Measurements from ENCODE around the gene LCLAT1. TPM values are rescaled to one million over a fixed set of nuclear protein-coding genes. Genes with fewer than 3 reads are reported as not detected.
A peak's percentile ranks its signal among the peaks of the same experiment; 100 is the strongest.

The LCLAT1 gene
- polyA plus RNA-seq, 1 donor (not counting 4 experiments of a cell fraction or from before 2014, with no cell fraction given), result 17.1 TPM

DNA sequence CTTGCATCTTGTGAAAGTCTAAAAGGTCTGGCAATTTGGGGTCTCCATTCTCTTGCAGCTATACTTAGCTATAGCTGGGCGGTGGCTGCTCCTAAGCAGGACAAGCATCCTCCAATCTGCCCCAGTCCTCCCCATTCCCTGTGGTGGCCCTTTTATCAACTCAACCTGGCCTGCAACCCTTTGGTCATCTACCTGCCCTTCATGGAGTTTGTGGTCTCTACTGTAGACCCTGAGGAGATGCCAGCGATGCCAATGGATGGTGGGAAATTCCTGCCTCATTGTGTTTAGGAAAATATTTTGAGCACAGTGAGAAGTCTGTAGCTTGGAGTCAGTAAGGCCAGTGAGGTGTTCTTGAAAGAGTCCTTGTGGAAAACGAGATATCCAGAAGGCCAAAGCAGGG lies 216.8 kb downstream of the LCLAT1 start:
- Histone ChIP-seq H3K4me3 (ENCODE audit: control insufficient read depth in 2 of 3, extremely low read depth in 1 of 3, insufficient read depth in 2 of 3, low read depth in 1 of 3, low read length in 3 of 3) (no peak overlapping the region), H3K27me3 (ENCODE audit: control insufficient read depth, extremely low read depth, insufficient read depth, low read length) (no peaks in the 10 kb centered on the region), H3K27ac (ENCODE audit: control insufficient read depth, insufficient read depth, low read length) (peak overlapping the region; percentile 94), H3K4me2 (ENCODE audit: control insufficient read depth, extremely low read depth, insufficient read depth, low read depth, low read length) (no peak overlapping the region), H3K9me3 (ENCODE audit: control insufficient read depth, low read depth, low read length) (no peaks in the 10 kb centered on the region), H4K20me1 (ENCODE audit: control insufficient read depth, extremely low read depth, insufficient read depth, low read length) (no peaks in the 10 kb centered on the region), H3K9me1 (ENCODE audit: control insufficient read depth, extremely low read depth, insufficient read depth, low read length) (no peaks in the 10 kb centered on the region), H3K9ac (ENCODE audit: control insufficient read depth, extremely low read depth, insufficient read depth, low read length) (no peak overlapping the region), H2AFZ (ENCODE audit: control insufficient read depth, low read length) (no peak overlapping the region), H3K36me3 (ENCODE audit: control insufficient read depth in 2 of 2, extremely low read depth in 1 of 2, insufficient read depth in 2 of 2, low read length in 2 of 2) (no peaks in the 10 kb centered on the region), H3K4me1 (ENCODE audit: control insufficient read depth, extremely low read depth, insufficient read depth, low read length) (peaks cover 37% of the 10 kb centered on the region), H3K79me2 (ENCODE audit: control insufficient read depth, insufficient read depth, low read length) (no peaks in the 10 kb centered on the region)
- DNase-seq (ENCODE audit: low read depth, low spot score) (no peak), FAIRE-seq (no peak)
- dilution Hi-C loops (cut with MboI; ENCODE audit: extremely low pct_ligation_motif_present, low sequenced_read_pairs), result no loop called here
- TF ChIP-seq EZH2 (IDR thresholded peaks at IDR 0.05; ENCODE audit: low read length), result no peak

DNA sequence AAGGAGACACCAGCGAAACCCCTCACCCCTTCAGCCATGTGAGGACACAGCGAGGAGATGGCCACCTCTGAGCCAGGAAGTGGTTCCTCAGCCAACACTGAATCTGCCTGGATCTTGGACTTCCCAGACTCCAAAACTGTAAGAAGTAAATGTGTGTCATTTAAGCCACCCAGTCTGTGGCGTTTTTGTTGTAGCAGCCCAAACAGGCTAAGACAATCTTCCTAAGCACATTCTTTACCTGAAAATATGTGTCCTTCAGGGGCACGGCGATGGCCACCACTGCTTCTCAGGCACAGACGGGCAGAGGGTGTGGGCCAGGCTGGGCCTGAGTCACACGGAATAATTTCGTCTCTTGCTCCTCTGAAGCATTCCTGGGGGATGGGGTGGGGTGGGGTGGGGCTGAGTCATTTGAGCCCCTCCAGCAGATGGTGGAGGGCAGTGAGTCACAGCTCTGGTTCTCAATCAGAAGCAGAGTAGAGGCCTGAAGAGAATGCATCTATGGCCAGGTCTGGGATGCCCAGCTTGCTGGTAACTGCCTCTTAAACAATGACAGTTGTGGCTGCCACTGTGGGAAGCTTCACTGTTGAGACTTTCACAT lies 217.8 kb downstream of the LCLAT1 start:
- dilution Hi-C loops (cut with MboI; ENCODE audit: extremely low pct_ligation_motif_present, low sequenced_read_pairs), result no loop called here
- no peaks in the 10 kb centered on the region for H3K27me3 ChIP-seq (ENCODE audit: control insufficient read depth, extremely low read depth, insufficient read depth, low read length)
- H3K79me2 ChIP-seq (ENCODE audit: control insufficient read depth, insufficient read depth, low read length), result no peaks in the 10 kb centered on the region
- no peak overlapping the region for H3K4me3 ChIP-seq (ENCODE audit: control insufficient read depth in 2 of 3, extremely low read depth in 1 of 3, insufficient read depth in 2 of 3, low read depth in 1 of 3, low read length in 3 of 3)
- peak overlapping the region; percentile 38 for H3K9ac ChIP-seq (ENCODE audit: control insufficient read depth, extremely low read depth, insufficient read depth, low read length)
- peak overlapping the region; percentile 83 for H2AFZ ChIP-seq (ENCODE audit: control insufficient read depth, low read length)
- H3K9me3 ChIP-seq (ENCODE audit: control insufficient read depth, low read depth, low read length), result no peaks in the 10 kb centered on the region
- peak overlapping the region; percentile 94 for H3K27ac ChIP-seq (ENCODE audit: control insufficient read depth, insufficient read depth, low read length)
- DNase-seq (ENCODE audit: low read depth, low spot score), result peak; percentile 69
- no peaks in the 10 kb centered on the region for H3K9me1 ChIP-seq (ENCODE audit: control insufficient read depth, extremely low read depth, insufficient read depth, low read length)
- peak; percentile 69 for FAIRE-seq
- peak overlapping the region; percentile 61 for H3K4me2 ChIP-seq (ENCODE audit: control insufficient read depth, extremely low read depth, insufficient read depth, low read depth, low read length)
- peaks cover 37% of the 10 kb centered on the region for H3K4me1 ChIP-seq (ENCODE audit: control insufficient read depth, extremely low read depth, insufficient read depth, low read length)
- no peak for TF ChIP-seq EZH2 (IDR thresholded peaks at IDR 0.05; ENCODE audit: low read length)
- TF ChIP-seq, protein P1, sequence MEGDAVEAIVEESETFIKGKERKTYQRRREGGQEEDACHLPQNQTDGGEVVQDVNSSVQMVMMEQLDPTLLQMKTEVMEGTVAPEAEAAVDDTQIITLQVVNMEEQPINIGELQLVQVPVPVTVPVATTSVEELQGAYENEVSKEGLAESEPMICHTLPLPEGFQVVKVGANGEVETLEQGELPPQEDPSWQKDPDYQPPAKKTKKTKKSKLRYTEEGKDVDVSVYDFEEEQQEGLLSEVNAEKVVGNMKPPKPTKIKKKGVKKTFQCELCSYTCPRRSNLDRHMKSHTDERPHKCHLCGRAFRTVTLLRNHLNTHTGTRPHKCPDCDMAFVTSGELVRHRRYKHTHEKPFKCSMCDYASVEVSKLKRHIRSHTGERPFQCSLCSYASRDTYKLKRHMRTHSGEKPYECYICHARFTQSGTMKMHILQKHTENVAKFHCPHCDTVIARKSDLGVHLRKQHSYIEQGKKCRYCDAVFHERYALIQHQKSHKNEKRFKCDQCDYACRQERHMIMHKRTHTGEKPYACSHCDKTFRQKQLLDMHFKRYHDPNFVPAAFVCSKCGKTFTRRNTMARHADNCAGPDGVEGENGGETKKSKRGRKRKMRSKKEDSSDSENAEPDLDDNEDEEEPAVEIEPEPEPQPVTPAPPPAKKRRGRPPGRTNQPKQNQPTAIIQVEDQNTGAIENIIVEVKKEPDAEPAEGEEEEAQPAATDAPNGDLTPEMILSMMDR (optimal IDR thresholded peaks at IDR 0.05 in 1 of 3, IDR thresholded peaks at IDR 0.05 in 1 of 3, conservative IDR thresholded peaks at IDR 0.05 in 1 of 3; ENCODE audit: extremely low read depth in 1 of 3, insufficient read depth in 2 of 3, low read length in 3 of 3), result no peak
- H4K20me1 ChIP-seq (ENCODE audit: control insufficient read depth, extremely low read depth, insufficient read depth, low read length), result no peaks in the 10 kb centered on the region
- no peaks in the 10 kb centered on the region for H3K36me3 ChIP-seq (ENCODE audit: control insufficient read depth in 2 of 2, extremely low read depth in 1 of 2, insufficient read depth in 2 of 2, low read length in 2 of 2)
